Sigmoid colon (tissue), 4 donors: ENCODE results near the gene UBTD1.

Experiments used
- EP300 ChIP-seq, 4 donors: sonication (generic); formaldehyde crosslinking; IDR thresholded peaks; one replicate each; pipeline ENCODE4 v1.6.1; 2017; ENCODE audit warnings: antibody characterized with exemption in 4 of 4
- POLR2AphosphoS5 ChIP-seq, 4 donors: sonication (generic); formaldehyde crosslinking; IDR thresholded peaks; one replicate each; pipeline ENCODE4 v1.6.1; 2017; ENCODE audit warnings: antibody characterized with exemption in 4 of 4

DNA sequence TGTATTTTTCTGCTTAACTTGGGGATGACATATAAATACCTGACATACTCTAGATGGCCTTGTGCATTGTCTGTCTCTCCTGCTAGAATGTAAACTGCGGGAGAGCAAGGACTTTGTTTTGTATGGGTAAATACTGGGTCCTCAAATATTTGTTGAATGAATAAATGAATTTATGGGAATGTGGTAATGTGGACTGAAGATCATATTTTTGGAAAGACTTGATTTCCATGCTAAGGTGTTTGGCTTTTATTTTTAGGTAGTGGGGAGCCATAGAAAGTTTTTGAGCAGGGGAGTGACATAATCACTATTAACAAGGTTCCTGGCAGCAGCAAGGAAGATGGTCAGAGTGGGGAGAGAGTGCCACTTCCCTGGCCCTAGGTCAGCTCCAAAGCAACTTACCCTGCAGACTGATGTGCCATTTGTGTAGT is 27.0 kb downstream of the UBTD1 start:
- no peak for TF ChIP-seq POLR2AphosphoS5 (IDR thresholded peaks at IDR 0.05)
- TF ChIP-seq EP300 (IDR thresholded peaks at IDR 0.05), result no peak
